ENCODE measurements around the gene BCAS3.

The BCAS3 gene

DNA sequence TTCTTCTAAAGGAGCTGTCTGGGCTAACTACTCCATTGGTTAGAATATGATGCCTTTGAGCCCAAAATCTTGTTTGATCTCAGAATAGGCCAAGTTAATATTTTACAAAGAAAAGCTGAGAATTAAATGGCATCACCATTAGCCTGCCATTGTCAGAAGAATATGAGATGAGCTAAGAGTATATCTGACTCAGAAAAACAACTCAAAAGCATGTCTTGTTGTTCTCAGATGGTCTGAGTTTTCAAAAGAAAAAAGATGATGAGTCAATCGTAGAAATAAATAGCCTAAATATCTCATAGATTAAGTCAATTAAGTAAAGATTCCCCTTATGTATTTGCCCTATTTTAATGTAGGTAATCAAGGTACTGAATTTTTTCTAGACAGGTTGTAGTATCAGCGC, 524.9 kb downstream of the BCAS3 start:
- TF ChIP-seq, protein P1, sequence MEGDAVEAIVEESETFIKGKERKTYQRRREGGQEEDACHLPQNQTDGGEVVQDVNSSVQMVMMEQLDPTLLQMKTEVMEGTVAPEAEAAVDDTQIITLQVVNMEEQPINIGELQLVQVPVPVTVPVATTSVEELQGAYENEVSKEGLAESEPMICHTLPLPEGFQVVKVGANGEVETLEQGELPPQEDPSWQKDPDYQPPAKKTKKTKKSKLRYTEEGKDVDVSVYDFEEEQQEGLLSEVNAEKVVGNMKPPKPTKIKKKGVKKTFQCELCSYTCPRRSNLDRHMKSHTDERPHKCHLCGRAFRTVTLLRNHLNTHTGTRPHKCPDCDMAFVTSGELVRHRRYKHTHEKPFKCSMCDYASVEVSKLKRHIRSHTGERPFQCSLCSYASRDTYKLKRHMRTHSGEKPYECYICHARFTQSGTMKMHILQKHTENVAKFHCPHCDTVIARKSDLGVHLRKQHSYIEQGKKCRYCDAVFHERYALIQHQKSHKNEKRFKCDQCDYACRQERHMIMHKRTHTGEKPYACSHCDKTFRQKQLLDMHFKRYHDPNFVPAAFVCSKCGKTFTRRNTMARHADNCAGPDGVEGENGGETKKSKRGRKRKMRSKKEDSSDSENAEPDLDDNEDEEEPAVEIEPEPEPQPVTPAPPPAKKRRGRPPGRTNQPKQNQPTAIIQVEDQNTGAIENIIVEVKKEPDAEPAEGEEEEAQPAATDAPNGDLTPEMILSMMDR (conservative IDR thresholded peaks at IDR 0.05; ENCODE audit: low read depth, low read length) = no peak
- H3K4me3 ChIP-seq (ENCODE audit: low read length) = no peak overlapping the region
- DNase-seq (ENCODE audit: low read depth) = no peak

DNA sequence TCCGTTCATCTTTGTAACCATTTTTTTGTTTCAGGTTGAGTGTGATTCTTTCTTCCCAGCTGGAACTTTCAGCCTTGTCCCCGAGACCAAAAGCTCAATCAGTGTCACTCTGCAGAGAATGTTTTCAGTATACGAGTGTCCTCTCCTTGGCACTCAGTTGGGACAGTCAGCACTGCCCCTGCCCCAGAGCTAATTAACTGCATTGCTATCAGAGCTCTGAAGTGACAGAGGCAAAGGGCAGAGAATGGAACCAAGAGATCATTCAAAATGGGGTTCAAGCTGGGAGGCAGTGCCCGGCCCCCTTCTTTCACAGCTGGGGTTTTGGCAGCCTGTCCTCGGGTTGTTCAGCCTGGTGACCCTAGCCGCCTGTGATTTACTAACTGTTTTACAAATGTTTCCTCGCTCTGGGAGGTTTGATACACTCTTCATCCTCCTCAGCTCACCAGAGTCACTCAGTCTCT, 526.0 kb downstream of the BCAS3 start:
- TF ChIP-seq, protein P1 (conservative IDR thresholded peaks at IDR 0.05; ENCODE audit: low read depth, low read length) = no peak
- no peak for DNase-seq (ENCODE audit: low read depth)

DNA sequence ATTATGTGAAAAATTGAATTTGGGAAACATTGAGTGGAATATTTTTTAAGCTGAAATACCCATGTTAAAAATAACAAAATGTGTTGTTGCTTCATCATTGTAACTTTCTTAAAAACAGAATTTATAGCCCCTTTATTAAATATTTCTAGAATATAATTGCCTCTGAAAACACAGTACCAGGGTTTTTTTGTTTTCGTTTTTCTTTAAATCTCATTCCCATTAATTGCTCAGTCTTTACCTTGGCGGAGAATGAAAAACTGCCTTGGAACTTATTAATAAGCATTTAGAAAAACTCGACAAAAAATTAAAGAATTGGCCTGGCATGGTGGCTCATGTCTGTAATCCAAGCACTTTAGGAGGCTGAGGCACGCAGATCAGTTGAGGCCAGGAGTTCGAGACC, 526.8 kb downstream of the BCAS3 start:
- no peak overlapping the region for H3K4me3 ChIP-seq (ENCODE audit: low read length)
- TF ChIP-seq, protein P1 (conservative IDR thresholded peaks at IDR 0.05; ENCODE audit: low read depth, low read length) = no peak
- no peak for DNase-seq (ENCODE audit: low read depth)

More for the DNA sequence above, 526.0 kb downstream of the BCAS3 start:
- H3K4me3 ChIP-seq (ENCODE audit: low read length) = no peak overlapping the region

DNA sequence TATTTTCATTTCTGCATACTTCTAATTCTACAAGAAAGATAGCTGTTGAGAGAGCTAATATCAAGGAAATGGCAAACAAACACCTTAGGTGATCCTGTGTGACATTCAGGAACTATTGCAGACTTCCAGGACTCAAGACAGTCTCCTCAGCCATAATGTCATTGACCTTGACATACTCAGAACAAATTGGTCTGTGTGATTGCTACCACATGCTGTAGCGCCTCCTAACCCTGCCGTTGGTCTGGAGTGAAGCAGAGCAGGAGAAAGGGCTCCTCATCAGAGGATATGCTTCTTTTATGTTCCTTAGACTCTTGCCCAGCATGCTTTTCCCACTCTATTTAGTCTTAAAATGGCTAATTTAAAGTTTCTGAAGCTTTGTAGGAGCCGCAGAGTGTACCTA, 527.8 kb downstream of the BCAS3 start:
- DNase-seq (ENCODE audit: low read depth) = no peak
- no peak overlapping the region for H3K4me3 ChIP-seq (ENCODE audit: low read length)
- TF ChIP-seq, protein P1 (conservative IDR thresholded peaks at IDR 0.05; ENCODE audit: low read depth, low read length) = no peak

DNA sequence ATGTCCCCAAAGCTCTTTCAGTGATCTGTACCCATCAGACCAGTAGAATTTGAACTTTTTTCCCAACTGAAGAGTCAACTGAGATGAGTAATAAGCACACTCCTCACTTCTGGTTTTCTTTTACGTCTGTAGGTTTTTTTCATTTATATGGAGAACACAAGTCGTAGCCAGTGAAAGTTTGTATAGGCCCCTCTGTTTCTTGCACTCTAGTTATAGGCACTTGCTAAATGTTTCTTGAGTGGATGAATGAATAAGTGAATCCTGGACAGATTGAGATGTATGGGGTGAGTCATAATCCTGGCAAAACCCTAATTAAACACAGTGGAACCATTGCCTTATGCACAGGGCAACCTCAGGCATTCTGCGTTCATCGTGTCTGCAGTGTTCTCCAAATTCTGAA, 528.3 kb downstream of the BCAS3 start:
- H3K4me3 ChIP-seq (ENCODE audit: low read length) = no peak overlapping the region
- TF ChIP-seq, protein P1 (conservative IDR thresholded peaks at IDR 0.05; ENCODE audit: low read depth, low read length) = no peak
- peak; percentile 20 for DNase-seq (ENCODE audit: low read depth)

DNA sequence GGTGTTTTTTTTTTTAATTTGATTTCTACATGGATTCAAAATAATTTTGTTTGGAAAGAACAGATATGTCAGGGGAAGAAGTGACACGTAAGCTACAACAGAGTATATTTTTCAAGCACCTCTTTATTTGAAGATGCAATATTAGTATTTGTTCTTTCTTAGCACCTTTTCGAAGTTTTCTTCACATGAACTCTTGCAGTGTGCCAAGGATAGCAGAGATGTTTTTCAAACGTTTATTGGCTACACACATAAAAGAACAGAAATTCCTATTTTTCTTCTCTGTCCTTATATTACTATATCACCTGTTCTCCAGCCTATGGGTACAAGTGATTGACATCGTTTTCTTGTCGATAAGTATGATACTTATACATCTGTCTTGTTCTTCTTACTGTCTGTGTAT, 529.3 kb downstream of the BCAS3 start:
- TF ChIP-seq, protein P1 (conservative IDR thresholded peaks at IDR 0.05; ENCODE audit: low read depth, low read length) = no peak
- DNase-seq (ENCODE audit: low read depth) = no peak
- H3K4me3 ChIP-seq (ENCODE audit: low read length) = no peak overlapping the region

DNA sequence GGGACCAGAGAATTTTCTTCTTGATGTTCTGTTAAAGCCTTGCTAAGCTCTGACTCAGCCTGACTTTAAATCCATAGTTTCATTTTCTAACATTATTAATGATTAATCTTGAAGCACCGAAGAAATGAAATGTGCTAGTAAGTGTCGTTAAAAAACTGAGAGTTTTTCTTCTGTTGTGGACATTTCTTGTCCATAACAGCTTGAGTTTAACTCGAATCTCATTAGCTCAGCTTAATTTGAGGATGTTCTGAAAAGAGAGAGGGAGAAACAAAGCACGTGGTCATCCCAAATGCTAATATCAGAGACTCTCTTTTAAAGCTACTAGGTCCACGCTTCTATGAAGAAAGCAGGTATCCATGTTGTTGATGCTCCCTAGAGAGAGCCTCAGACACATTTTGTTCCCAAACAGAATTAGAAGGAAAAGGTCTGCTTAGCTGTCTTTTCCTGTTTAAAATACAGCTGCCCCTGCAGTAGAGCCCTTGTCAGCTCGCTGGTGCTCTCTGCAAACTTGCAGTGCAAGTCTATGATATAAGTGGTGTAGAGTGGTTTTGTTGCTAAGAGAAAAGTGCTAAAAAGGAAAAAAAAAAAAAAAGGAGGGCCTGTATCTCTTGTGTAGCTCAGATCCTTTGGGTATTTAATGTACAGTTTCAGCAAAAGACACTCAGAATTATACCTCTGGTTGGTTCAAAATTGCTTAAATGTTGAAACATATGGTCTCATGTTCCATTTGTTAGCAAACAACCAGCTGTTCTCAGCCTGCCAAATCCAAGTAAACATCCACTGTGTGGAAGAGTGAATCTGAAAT, 530.9 kb downstream of the BCAS3 start:
- TF ChIP-seq, protein P1 (conservative IDR thresholded peaks at IDR 0.05; ENCODE audit: low read depth, low read length) = no peak
- DNase-seq (ENCODE audit: low read depth) = no peak
- no peak overlapping the region for H3K4me3 ChIP-seq (ENCODE audit: low read length)
